Skin epidermis (tissue), 12 donors: Measurements from ENCODE around the gene CHP2.

Experiments used
- H3K27ac ChIP-seq, 21 experiments: fragments of 200-600 bp; sonication (generic) in 11 of 21; one replicate each; pipeline ENCODE4 v1.5.0; 2020; ENCODE audit warnings: mild to moderate bottlenecking in 3 of 21, inconsistent platforms in 2 of 21, moderate library complexity in 2 of 21
- H3K4me3 ChIP-seq, 7 experiments: fragments of 200-600 bp; sonication (generic) in 2 of 7; one replicate each; pipeline ENCODE4 v1.5.0; 2020; ENCODE audit warnings: inconsistent platforms in 2 of 7, mild to moderate bottlenecking in 2 of 7, moderate library complexity in 1 of 7

CHP2 gene

GRCh38 chr16:23796941-23797340 lies 42.1 kb downstream of the CHP2 start:
- H3K27ac ChIP-seq: no peak overlapping the region
- H3K4me3 ChIP-seq: no peak overlapping the region

GRCh38 chr16:23801378-23801777 lies 46.6 kb downstream of the CHP2 start:
- H3K4me3 ChIP-seq: no peak overlapping the region
- H3K27ac ChIP-seq: no peak overlapping the region

- H3K4me3 ChIP-seq: no peak overlapping the region
- no peak overlapping the region for H3K27ac ChIP-seq
Measured at GRCh38 chr16:23802776-23803175, 48.0 kb downstream of the CHP2 start.

- Histone ChIP-seq H3K4me3 (no peak overlapping the region), H3K27ac (no peak overlapping the region)
Measured at GRCh38 chr16:23803591-23804123, 48.8 kb downstream of the CHP2 start.

- Histone ChIP-seq H3K4me3 (no peak overlapping the region), H3K27ac (no peak overlapping the region)
Measured at GRCh38 chr16:23807028-23807427, 52.2 kb downstream of the CHP2 start.
